CD8-positive, alpha-beta memory T cell (primary cell): ENCODE measurements around the gene NSUN3. TPM values are rescaled to one million over a fixed set of nuclear protein-coding genes. Genes with fewer than 3 reads are reported as not detected.
A peak's percentile ranks its signal among the peaks of the same experiment; 100 is the strongest.

Experiments used
- CTCF ChIA-PET: fragments of 350-600 bp; sonication (Branson Sonifier 250); formaldehyde crosslinking; loops from one replicate; lab custom pipeline; 2021; ENCODE audit warnings: antibody characterized with exemption; lab: Charles Lee
- POLR2A ChIA-PET: fragments of 350-600 bp; sonication (Branson Sonifier 250); formaldehyde crosslinking; loops from one replicate; lab custom pipeline; 2021; ENCODE audit warnings: antibody characterized with exemption; lab: Charles Lee
- DNase-seq, 5 donors: peaks; one replicate each; pipeline versions ENCODE4 v3.0.0 to v3.0.0-alpha.2; 2020 to 2022; ENCODE audit warnings: mixed read lengths in 1 of 5
- H3K27ac ChIP-seq: one replicate; pipeline ENCODE4 v1.7.0; 2013; ENCODE audit warnings: low read depth, mild to moderate bottlenecking, low read length, moderate library complexity
- H3K27me3 ChIP-seq: 2 replicates; pipeline ENCODE4 v1.7.0; 2013; ENCODE audit warnings: low read length, mild to moderate bottlenecking; ENCODE audit not compliant: insufficient read depth, poor library complexity, severe bottlenecking
- H3K36me3 ChIP-seq: 2 replicates; pipeline ENCODE4 v1.7.0; 2013; ENCODE audit warnings: mild to moderate bottlenecking, low read length, moderate library complexity; ENCODE audit not compliant: insufficient read depth
- H3K4me1 ChIP-seq: 2 replicates; pipeline ENCODE4 v1.7.0; 2013; ENCODE audit warnings: mild to moderate bottlenecking, low read length, moderate library complexity; ENCODE audit not compliant: insufficient read depth
- H3K4me3 ChIP-seq: 2 replicates; pipeline ENCODE4 v1.7.0; 2013; ENCODE audit warnings: mild to moderate bottlenecking, low read length
- H3K9me3 ChIP-seq: 2 replicates; pipeline ENCODE4 v1.7.0; 2013; ENCODE audit warnings: mild to moderate bottlenecking, low read length
- H3K27ac Mint-ChIP-seq, 8 donors: one replicate each; pipeline ENCODE4 v1.8.0; 2020 to 2021; ENCODE audit warnings: mixed read lengths in 8 of 8, mild to moderate bottlenecking in 6 of 8, inconsistent platforms in 3 of 8, moderate library complexity in 3 of 8
- H3K27me3 Mint-ChIP-seq, 2 donors: one replicate each; pipeline ENCODE4 v1.8.0; 2020 to 2021; ENCODE audit warnings: mixed read lengths in 2 of 2, mild to moderate bottlenecking in 1 of 2, moderate library complexity in 1 of 2
- H3K36me3 Mint-ChIP-seq, 3 donors: one replicate each; pipeline ENCODE4 v1.8.0; 2020 to 2021; ENCODE audit warnings: mixed read lengths in 3 of 3, inconsistent platforms in 1 of 3, mild to moderate bottlenecking in 1 of 3
- H3K4me1 Mint-ChIP-seq, 3 donors: one replicate each; pipeline ENCODE4 v1.8.0; 2020 to 2021; ENCODE audit warnings: mixed read lengths in 3 of 3, inconsistent platforms in 1 of 3, mild to moderate bottlenecking in 1 of 3
- H3K4me3 Mint-ChIP-seq, 7 donors: one replicate each; pipeline ENCODE4 v1.8.0; 2020 to 2021; ENCODE audit warnings: mixed read lengths in 7 of 7, mild to moderate bottlenecking in 6 of 7, moderate library complexity in 4 of 7, inconsistent platforms in 2 of 7
- H3K9me3 Mint-ChIP-seq, 5 donors: one replicate each; pipeline ENCODE4 v1.8.0; 2020 to 2022; ENCODE audit warnings: mixed read lengths in 5 of 5, mild to moderate bottlenecking in 3 of 5, moderate library complexity in 2 of 5, inconsistent platforms in 1 of 5
- polyA plus RNA-seq: library from polyadenylated mRNA; unstranded; fragments of 300-500 nt; fragmentation: Illumina TruSeq; gene quantifications from one replicate; pipeline ENCODE4 v1.2.3, GENCODE V29; 2021
- total RNA-seq, 2 experiments: library from RNA; stranded (reverse); gene quantifications; one replicate each; pipeline ENCODE4 v1.2.3, GENCODE V29; 2021

The NSUN3 gene
- 10 to 100 TPM; 13.4 to 14.4 TPM for total RNA-seq
- polyA plus RNA-seq: 6.8 TPM

DNA sequence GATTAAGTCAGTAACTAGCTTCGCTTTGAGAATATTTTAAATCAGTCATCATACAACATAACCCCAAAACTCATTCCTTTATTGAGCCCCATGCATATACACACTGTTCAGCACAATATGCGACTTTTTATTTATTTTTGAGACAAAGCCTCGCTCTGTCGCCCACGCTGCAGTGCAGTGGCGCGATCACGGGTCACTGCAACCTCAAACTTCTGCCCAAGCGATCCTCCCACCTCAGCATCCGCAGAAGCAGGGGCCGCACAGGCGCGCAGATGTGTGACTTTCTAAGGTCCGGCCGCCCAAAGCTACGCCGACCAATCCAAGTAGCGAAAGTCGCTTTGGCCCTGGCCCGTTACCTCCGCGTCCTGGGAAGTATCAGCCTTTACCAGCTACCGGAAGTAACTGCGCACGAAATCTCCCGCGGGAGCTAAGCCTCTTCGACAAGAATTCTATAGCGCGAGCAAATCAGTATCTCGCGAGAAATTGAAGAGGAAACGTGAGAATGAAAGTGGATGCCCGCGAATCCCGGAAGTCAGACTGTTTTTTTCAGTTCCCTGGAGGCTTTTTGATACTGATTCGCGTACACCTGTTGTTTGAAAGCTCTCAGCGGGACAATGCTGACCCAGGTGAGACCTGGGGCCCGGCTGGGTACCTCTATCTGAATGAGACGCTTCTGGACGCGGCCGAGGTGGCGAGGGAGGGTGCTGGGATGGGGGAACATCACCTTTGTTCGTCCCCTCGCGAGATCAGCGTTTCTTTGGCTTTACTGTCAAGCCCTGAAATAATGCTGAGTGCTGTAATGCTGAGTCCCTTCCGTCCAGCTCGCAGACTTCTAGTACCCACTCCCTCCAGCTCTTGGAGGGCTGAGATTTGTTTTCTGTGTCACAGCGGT lies at the start of gene NSUN3, which contains the start of gene DHFR2:
Gene NSUN3 (plus strand): TSS at position 549 of the 892 bp plus-strand sequence. CDS start 66 bp downstream, at position 615.
Gene DHFR2 (minus strand): TSS at position 404 of the 892 bp plus-strand sequence. CDS start 1,405 bp downstream, outside the sequence.
- Histone ChIP-seq H3K36me3 (peaks cover 11% of the 10 kb centered on the region), H3K4me1 (peaks cover 28% of the 10 kb centered on the region), H3K9me3 (no peaks in the 10 kb centered on the region), H3K27ac (peak within 1 kb of the TSS; percentile 95), H3K4me3 (peak within 1 kb of the TSS; percentile 84), H3K27me3 (no peaks in the 10 kb centered on the region)
- Mint-ChIP-seq H3K9me3 (no peaks in the 10 kb centered on the region), H3K4me3 (peak within 1 kb of the TSS; percentile 93 to 100 (median 99)), H3K27ac (peak within 1 kb of the TSS; percentile 93 to 100 (median 100)), H3K4me1 (peaks cover 51 to 72% (median 55%) of the 10 kb centered on the region in 3 donors), H3K36me3 (peaks cover under 1 to 55% (median 5%) of the 10 kb centered on the region in 3 donors), H3K27me3 (no peaks in the 10 kb centered on the region)
- peak; percentile 72 to 94 (median 91) for DNase-seq
- CTCF ChIA-PET: interaction anchor here (0.8 to 2.6 kb wide), 5 partner anchors 13 to 83 kb away, joined by 3 to 9 read pairs (median 4); partner anchors contain the start of gene ARL13B
- POLR2A ChIA-PET: interaction anchor here (2.3 to 2.4 kb wide), 2 partner anchors 18 to 83 kb away, joined by 8 to 9 read pairs; partner anchors contain the start of gene ARL13B

DNA sequence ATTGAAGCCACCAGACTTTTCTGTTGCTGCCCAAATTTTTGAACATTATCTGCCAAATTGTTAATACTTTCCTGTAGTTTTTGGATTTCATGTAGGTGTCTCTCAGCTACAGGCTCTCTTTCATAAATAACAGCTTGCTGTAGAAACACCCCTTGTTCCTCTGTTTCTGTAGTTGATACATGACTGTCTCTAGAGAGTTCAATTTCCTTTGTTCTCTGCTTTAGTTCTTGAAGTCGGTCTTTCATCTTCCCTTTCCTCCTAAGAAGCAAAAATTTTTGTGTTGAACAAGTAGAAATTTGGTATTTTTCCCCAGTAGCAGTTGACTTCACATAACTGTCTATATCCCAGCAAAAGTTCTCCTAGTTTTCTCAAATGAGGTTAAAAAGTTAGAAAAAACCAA lies 47.8 kb upstream of the NSUN3 start:
- Mint-ChIP-seq H3K27ac (no peak overlapping the region), H3K27me3 (no peaks in the 10 kb centered on the region), H3K4me1 (peaks cover 3 to 8% (median 6%) of the 10 kb centered on the region in 3 donors), H3K9me3 (no peaks in the 10 kb centered on the region), H3K36me3 (peaks cover 0 to 9% (median 3%) of the 10 kb centered on the region in 3 donors), H3K4me3 (no peak overlapping the region)
- Histone ChIP-seq H3K4me1 (no peaks in the 10 kb centered on the region), H3K27me3 (no peaks in the 10 kb centered on the region), H3K9me3 (no peaks in the 10 kb centered on the region), H3K27ac (no peak overlapping the region), H3K4me3 (no peak overlapping the region), H3K36me3 (no peaks in the 10 kb centered on the region)
- CTCF ChIA-PET: no interaction called here
- DNase-seq: no peak
- POLR2A ChIA-PET: no interaction called here

DNA sequence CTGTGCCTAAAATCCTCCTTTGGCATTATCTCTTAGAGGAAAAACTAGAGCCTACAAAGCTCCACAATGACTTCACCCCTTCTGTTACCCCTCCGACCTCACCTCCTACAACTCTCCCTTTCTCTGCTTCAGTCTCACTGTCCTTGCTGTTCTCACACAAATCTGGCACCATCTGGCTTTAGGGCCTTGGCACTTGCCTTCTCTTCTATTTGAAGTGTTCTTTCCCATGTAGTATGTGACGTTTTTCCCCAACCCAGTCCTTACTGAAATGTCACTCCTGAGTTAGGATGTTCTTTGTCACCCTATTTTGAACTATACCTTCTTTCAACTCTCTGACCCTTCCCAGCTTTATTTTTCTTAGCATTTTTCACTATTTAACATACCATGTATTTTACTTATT lies 43.2 kb upstream of the NSUN3 start:
- no peaks in the 10 kb centered on the region for H3K27me3 Mint-ChIP-seq
- H3K27ac Mint-ChIP-seq: no peak overlapping the region
- Histone ChIP-seq H3K36me3 (no peaks in the 10 kb centered on the region), H3K27me3 (no peaks in the 10 kb centered on the region), H3K27ac (no peak overlapping the region), H3K4me3 (no peak overlapping the region), H3K4me1 (no peaks in the 10 kb centered on the region), H3K9me3 (no peaks in the 10 kb centered on the region)
- DNase-seq: no peak
- no peak overlapping the region for H3K4me3 Mint-ChIP-seq
- no peaks in the 10 kb centered on the region for H3K4me1 Mint-ChIP-seq
- H3K9me3 Mint-ChIP-seq: no peaks in the 10 kb centered on the region
- H3K36me3 Mint-ChIP-seq: peaks cover 0 to 3% (median 2%) of the 10 kb centered on the region in 3 donors
- ChIA-PET POLR2A (no interaction called here), CTCF (no interaction called here)

DNA sequence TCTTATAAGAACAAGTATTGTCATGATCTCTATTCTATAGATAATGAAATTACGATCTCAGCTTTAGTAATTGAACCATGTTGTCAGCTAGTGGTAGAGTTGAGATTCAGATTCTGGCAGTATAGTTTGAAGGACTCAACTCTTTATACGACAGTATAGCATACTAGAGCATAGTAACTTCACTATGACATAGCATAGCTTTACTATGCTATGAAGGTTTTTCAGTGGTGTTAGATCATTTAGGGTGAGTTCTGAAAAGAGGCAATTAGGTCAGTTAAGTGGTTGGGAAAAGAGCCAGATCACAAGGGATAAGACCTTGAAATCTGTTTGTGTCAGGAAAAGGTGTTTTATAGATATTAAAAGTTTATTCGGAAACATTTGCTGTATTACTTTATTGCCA lies 42.6 kb upstream of the NSUN3 start:
- Histone ChIP-seq H3K27me3 (no peaks in the 10 kb centered on the region), H3K4me1 (no peaks in the 10 kb centered on the region), H3K4me3 (no peak overlapping the region), H3K27ac (no peak overlapping the region), H3K9me3 (no peaks in the 10 kb centered on the region), H3K36me3 (no peaks in the 10 kb centered on the region)
- Mint-ChIP-seq H3K4me3 (no peak overlapping the region), H3K27ac (no peak overlapping the region), H3K9me3 (no peaks in the 10 kb centered on the region), H3K4me1 (no peaks in the 10 kb centered on the region), H3K36me3 (peaks cover 0 to 2% (median 0%) of the 10 kb centered on the region in 3 donors), H3K27me3 (no peaks in the 10 kb centered on the region)
- DNase-seq: no peak
- ChIA-PET CTCF (no interaction called here), POLR2A (no interaction called here)

DNA sequence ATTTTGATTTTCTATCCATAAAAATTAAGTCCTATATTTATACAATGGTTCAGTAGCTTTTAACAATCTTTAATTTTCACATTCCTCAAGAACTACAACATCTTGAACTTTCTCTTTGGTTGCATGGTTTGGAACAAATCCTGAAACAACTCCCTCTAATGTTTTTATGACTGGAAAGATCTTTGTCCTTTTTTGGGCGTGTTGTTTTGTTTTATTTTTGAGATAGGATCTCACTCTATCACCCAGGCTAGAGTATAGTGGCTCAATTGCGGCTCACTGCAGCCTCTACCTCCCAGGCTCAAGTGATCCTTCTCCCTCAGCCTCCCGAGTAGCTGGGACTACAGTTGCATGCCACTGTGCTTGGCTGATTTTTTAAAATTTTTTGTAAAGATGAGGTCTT lies 38.5 kb upstream of the NSUN3 start:
- ChIA-PET CTCF (no interaction called here), POLR2A (no interaction called here)
- Histone ChIP-seq H3K36me3 (no peaks in the 10 kb centered on the region), H3K27me3 (no peaks in the 10 kb centered on the region), H3K4me1 (no peaks in the 10 kb centered on the region), H3K9me3 (no peaks in the 10 kb centered on the region), H3K27ac (no peak overlapping the region), H3K4me3 (no peak overlapping the region)
- Mint-ChIP-seq H3K27ac (no peak overlapping the region), H3K36me3 (no peaks in the 10 kb centered on the region), H3K4me1 (no peaks in the 10 kb centered on the region), H3K27me3 (no peaks in the 10 kb centered on the region), H3K4me3 (no peak overlapping the region), H3K9me3 (no peaks in the 10 kb centered on the region)
- no peak for DNase-seq

DNA sequence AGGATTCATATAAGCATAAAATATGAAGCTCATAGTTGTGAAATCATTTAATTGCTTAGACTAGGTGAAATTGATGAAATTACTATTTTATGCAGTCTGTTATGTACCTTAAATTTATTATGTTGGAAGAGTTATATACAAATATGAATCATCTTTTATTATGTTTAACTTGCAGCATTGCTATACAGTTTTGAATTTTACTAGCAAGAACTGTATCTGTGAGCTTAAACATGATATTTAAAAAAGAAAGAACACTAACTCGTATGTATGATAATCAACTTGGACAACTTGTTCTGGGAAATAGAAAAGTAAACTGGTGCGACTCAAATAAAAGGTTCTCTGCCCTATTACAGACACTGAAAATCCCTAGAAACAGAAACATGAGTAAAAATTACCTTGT lies 36.2 kb upstream of the NSUN3 start:
- H3K27ac ChIP-seq: no peak overlapping the region
- no peaks in the 10 kb centered on the region for H3K9me3 ChIP-seq
- no peaks in the 10 kb centered on the region for H3K4me1 ChIP-seq
- Mint-ChIP-seq H3K4me3 (no peak overlapping the region), H3K4me1 (no peaks in the 10 kb centered on the region), H3K36me3 (peaks cover 0 to 1% (median under 1%) of the 10 kb centered on the region in 3 donors), H3K9me3 (no peaks in the 10 kb centered on the region), H3K27ac (no peak overlapping the region), H3K27me3 (no peaks in the 10 kb centered on the region)
- CTCF ChIA-PET: interaction anchor here (1.4 kb wide), 1 partner anchor 9 kb away, joined by 3 read pairs; no protein-coding TSS in a partner anchor
- no peaks in the 10 kb centered on the region for H3K27me3 ChIP-seq
- no peak for DNase-seq
- no peak overlapping the region for H3K4me3 ChIP-seq
- POLR2A ChIA-PET: no interaction called here
- H3K36me3 ChIP-seq: no peaks in the 10 kb centered on the region

DNA sequence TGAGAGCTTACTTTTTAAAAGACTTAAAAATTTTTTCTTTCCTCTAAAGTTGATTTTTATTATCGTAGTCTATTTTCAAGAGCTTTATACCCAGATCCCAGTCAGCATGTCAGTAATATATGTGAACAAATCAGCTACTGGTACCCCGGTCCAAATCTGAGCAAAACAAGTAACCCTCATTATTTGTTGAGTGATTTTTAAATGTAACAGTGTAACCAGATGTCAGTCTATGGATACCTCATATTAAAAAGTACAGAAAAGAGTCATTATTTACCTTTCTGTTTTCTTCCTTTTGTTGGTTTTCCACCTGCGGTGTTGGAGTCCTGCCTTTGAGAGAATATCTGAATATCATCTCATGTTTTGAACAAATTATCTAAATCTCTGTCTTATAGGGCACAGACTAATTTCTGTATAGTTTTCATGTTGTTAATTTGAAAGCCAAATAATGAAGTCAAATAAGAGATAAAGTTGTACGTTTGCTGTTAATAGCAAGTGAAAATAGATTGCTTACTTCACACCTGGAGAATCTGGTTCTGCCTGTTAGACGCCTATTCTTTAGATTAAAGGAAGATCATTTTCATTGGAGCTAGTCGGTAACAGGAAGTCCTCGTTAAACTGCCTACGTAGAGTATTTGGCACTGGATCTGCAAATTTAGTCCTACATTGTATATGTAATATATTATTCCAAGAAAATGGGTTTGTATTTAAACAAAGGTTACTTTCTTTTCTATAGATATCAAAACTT lies 34.6 kb upstream of the NSUN3 start, which contains the start of gene STX19:
Gene STX19 (minus strand): TSS at position 505 of the 745 bp plus-strand sequence. CDS start 13,328 bp downstream, outside the sequence.
- no peak within 1 kb of the TSS for H3K4me3 ChIP-seq
- no peak for DNase-seq
- no peaks in the 10 kb centered on the region for H3K4me1 Mint-ChIP-seq
- H3K4me1 ChIP-seq: no peaks in the 10 kb centered on the region
- no peaks in the 10 kb centered on the region for H3K27me3 ChIP-seq
- H3K36me3 Mint-ChIP-seq: peaks cover 0 to 7% (median 1%) of the 10 kb centered on the region in 3 donors
- no peak within 1 kb of the TSS for H3K27ac ChIP-seq
- ChIA-PET POLR2A (no interaction called here), CTCF (interaction anchor here (1.8 kb wide), 1 partner anchor 41 kb away, joined by 4 read pairs; no protein-coding TSS in a partner anchor)
- H3K9me3 ChIP-seq: no peaks in the 10 kb centered on the region
- H3K36me3 ChIP-seq: no peaks in the 10 kb centered on the region
- H3K9me3 Mint-ChIP-seq: no peaks in the 10 kb centered on the region
- H3K27me3 Mint-ChIP-seq: no peaks in the 10 kb centered on the region
- no peak within 1 kb of the TSS for H3K27ac Mint-ChIP-seq
- no peak within 1 kb of the TSS for H3K4me3 Mint-ChIP-seq
